Measurements from ENCODE around the gene HOMER2. TPM values are rescaled to one million over a fixed set of nuclear protein-coding genes. Genes with fewer than 3 reads are reported as not detected.

Gene HOMER2
- total RNA-seq, 1 donor from 2014 or later: 18.7 TPM

DNA sequence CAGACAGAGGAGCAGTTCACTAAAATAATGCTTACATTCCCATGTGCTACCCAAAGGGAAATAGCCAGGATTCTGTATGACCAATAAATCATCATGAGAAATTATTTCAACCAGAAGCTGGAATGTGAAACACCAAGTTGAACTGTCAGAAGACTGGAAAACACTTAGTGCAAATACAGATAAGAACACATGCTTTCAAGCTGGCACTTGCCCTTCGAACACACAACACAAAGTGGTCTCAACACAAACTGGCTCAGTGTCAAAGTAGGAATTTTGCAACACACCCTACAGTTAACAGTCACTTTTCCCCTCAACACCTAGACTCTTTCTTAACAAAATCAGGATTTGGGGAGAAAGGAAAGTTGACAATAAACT is 148.0 kb downstream of the HOMER2 start:
- no peak overlapping the region for H3K27ac Mint-ChIP-seq (ENCODE audit: unreplicated experiment)
- TF ChIP-seq, protein P1, sequence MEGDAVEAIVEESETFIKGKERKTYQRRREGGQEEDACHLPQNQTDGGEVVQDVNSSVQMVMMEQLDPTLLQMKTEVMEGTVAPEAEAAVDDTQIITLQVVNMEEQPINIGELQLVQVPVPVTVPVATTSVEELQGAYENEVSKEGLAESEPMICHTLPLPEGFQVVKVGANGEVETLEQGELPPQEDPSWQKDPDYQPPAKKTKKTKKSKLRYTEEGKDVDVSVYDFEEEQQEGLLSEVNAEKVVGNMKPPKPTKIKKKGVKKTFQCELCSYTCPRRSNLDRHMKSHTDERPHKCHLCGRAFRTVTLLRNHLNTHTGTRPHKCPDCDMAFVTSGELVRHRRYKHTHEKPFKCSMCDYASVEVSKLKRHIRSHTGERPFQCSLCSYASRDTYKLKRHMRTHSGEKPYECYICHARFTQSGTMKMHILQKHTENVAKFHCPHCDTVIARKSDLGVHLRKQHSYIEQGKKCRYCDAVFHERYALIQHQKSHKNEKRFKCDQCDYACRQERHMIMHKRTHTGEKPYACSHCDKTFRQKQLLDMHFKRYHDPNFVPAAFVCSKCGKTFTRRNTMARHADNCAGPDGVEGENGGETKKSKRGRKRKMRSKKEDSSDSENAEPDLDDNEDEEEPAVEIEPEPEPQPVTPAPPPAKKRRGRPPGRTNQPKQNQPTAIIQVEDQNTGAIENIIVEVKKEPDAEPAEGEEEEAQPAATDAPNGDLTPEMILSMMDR (conservative IDR thresholded peaks at IDR 0.05): no peak
- peaks cover 29% of the 10 kb centered on the region for H3K27me3 Mint-ChIP-seq (ENCODE audit: low read depth)
- no peak for DNase-seq (ENCODE audit: low read depth, low spot score)
- H3K4me3 Mint-ChIP-seq: no peak overlapping the region
- peaks cover 8% of the 10 kb centered on the region for H3K4me1 Mint-ChIP-seq
- H3K36me3 Mint-ChIP-seq (ENCODE audit: low read depth): no peaks in the 10 kb centered on the region
- H3K9me3 Mint-ChIP-seq: no peaks in the 10 kb centered on the region

DNA sequence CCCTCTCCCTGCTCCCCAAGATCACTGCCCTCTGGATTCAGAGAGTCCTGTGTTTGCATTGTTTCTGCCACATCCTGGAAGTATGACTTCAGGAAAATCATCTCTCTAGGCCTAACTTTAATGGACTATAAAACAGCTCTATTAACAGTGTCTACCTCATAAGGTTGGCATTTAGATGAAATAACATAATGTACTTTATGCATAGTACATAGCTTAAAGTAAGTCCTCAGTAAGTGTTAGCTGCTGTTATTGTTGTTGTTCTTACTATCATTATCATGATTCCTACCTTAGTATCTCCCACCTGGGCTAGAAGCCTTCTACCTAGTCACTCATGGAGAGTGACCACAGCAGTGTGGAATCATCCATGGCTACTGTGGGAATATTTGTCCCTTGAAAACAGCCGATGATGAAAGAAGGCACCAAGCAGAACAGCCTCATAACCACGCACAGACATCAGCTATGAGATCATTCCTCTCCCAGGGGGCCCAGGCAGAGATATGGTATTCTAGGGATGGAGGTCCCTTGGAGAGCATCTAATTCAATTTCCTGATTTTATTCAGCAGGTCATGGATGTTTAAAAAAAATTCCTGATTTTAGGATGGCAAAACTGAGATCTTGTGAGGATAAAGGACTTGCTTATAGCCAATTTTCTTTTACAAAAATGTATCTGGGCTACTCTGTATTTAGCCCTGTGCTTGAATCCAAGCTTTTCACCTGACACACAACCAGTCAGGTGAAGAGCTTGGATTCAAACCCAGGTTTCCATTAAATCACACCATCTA is 148.5 kb downstream of the HOMER2 start:
- peaks cover 35% of the 10 kb centered on the region for H3K27me3 Mint-ChIP-seq (ENCODE audit: low read depth)
- DNase-seq (ENCODE audit: low read depth, low spot score): no peak
- H3K4me3 Mint-ChIP-seq: no peak overlapping the region
- no peaks in the 10 kb centered on the region for H3K36me3 Mint-ChIP-seq (ENCODE audit: low read depth)
- H3K4me1 Mint-ChIP-seq: peaks cover 3% of the 10 kb centered on the region
- H3K9me3 Mint-ChIP-seq: no peaks in the 10 kb centered on the region
- TF ChIP-seq, protein P1 (conservative IDR thresholded peaks at IDR 0.05): no peak
- H3K27ac Mint-ChIP-seq (ENCODE audit: unreplicated experiment): no peak overlapping the region

DNA sequence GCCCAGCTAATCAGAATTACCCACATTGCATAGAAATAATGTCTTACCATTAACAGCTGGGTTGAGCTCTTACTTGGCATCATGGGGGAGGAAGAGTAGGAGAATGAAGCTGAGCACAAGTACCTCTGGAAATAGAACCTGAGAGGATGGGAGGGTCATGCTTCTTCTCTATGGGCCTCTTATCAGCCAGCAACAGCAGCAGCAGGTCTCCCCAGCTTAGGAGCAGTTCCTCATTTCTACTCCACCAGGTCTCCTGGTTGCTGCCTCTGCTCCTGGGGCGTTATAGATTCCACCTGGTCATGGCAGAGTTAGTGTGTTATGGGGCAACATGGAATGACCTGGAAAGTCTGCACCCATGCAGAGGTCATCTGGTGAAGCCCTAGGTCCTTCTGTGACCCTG is 150.0 kb downstream of the HOMER2 start:
- Mint-ChIP-seq H3K9me3 (no peaks in the 10 kb centered on the region), H3K27ac (ENCODE audit: unreplicated experiment) (no peak overlapping the region), H3K27me3 (ENCODE audit: low read depth) (peaks cover 40% of the 10 kb centered on the region), H3K4me3 (no peak overlapping the region), H3K4me1 (no peaks in the 10 kb centered on the region), H3K36me3 (ENCODE audit: low read depth) (no peaks in the 10 kb centered on the region)
- no peak for DNase-seq (ENCODE audit: low read depth, low spot score)
- TF ChIP-seq, protein P1 (conservative IDR thresholded peaks at IDR 0.05): no peak

DNA sequence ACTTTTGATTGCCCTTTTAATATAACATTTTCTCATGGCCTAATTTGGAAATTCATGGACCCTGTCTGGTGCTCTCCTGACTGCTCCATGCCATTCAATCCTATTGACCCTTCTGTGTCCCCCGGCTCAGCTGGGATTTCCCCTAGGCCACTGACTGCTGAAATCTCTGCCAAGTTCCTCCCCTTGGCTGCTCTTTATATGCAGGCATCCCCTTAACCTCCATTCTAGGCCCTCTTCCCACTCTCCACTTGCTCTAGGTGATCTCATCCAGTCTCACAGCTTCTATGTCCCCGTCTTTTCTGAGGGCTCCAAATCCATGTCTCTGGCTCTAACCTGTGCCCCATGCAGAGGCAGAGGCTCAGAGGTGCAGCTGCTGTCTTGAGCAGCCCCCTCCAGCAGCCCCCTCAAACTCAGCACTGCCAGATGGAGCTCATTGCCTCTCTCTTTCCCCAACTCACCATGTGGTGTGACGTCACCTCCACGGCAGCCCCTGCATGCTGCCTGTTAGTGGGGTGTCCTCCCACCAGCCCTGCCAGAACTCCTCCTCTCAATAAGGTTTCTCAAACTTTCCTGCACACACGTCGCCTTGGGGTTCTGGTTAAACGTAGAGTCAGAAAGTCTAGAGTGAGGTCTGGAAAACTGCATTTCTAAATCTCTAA is 153.2 kb downstream of the HOMER2 start:
- H3K36me3 Mint-ChIP-seq (ENCODE audit: low read depth): no peaks in the 10 kb centered on the region
- peaks cover 40% of the 10 kb centered on the region for H3K27me3 Mint-ChIP-seq (ENCODE audit: low read depth)
- no peaks in the 10 kb centered on the region for H3K4me1 Mint-ChIP-seq
- no peak overlapping the region for H3K4me3 Mint-ChIP-seq
- TF ChIP-seq, protein P1 (conservative IDR thresholded peaks at IDR 0.05): no peak
- no peak overlapping the region for H3K27ac Mint-ChIP-seq (ENCODE audit: unreplicated experiment)
- peaks cover under 1% of the 10 kb centered on the region for H3K9me3 Mint-ChIP-seq
- no peak for DNase-seq (ENCODE audit: low read depth, low spot score)

Other genes with a start within 250 kb of the HOMER2 start
- gene AP3B2, start 242.8 kb downstream of the HOMER2 start, total RNA-seq: 17.4 and 20.0 TPM in 2 replicates
- gene FSD2, start 146.7 kb downstream of the HOMER2 start, total RNA-seq: 0.05 TPM in 1 of 2 replicates, not detected in the other
- gene WHAMM, start 143.1 kb downstream of the HOMER2 start, total RNA-seq: 5.8 and 6.3 TPM in 2 replicates
- gene RAMAC, start 33.5 kb upstream of the HOMER2 start, total RNA-seq: 25.4 and 29.7 TPM in 2 replicates
- gene C15orf40, start 58.9 kb upstream of the HOMER2 start, total RNA-seq: 23.1 and 26.7 TPM in 2 replicates
- 37.8 and 43.1 TPM in 2 replicates for gene BTBD1, start 114.5 kb upstream of the HOMER2 start, total RNA-seq
- gene TM6SF1, start 154.9 kb upstream of the HOMER2 start, total RNA-seq: 0.16 and 0.25 TPM in 2 replicates